Neural progenitor cell (in vitro differentiated cells): Measurements from ENCODE around the gene TRAF3.
"Not testable (repeated sequence)": the region's sequence is repeated elsewhere in the genome, so short reads cannot be mapped to it uniquely, and the experiment has no call there.

Experiments used
- CTCF ChIP-seq: fragments of 200-600 bp; sonication (generic); IDR thresholded peaks from 2 replicates; pipeline ENCODE4 v1.5.1; 2017; ENCODE audit warnings: antibody characterized with exemption, mild to moderate bottlenecking
- EZH2phosphoT487 ChIP-seq: fragments of 200-600 bp; sonication (generic); IDR thresholded peaks from 2 replicates; pipeline ENCODE4 v1.6.1; 2017; ENCODE audit warnings: antibody characterized with exemption

GRCh38 chr14:102865916-102866315 lies 88.7 kb downstream of the TRAF3 start:
- not testable (repeated sequence) for TF ChIP-seq CTCF, EZH2phosphoT487
